Fibroblast of lung (primary cell): ENCODE data around the gene STYX. TPM values are rescaled to one million over a fixed set of nuclear protein-coding genes. Genes with fewer than 3 reads are reported as not detected.
A peak's percentile ranks its signal among the peaks of the same experiment; 100 is the strongest.

Experiments
- DNase-seq, 2 donors: peaks; one replicate each; pipeline versions ENCODE4 v3.0.0 to v3.0.0-alpha.2; 2010; ENCODE audit warnings: low read depth in 2 of 2
- H2AFZ ChIP-seq: 2 replicates; pipeline ENCODE4 v1.5.1; 2012; ENCODE audit warnings: low read length, control low read depth, inconsistent platforms
- H3K27ac ChIP-seq: 2 replicates; pipeline ENCODE4 v1.5.1; 2011; ENCODE audit warnings: low read length, control low read depth; ENCODE audit not compliant: insufficient read depth
- H3K27me3 ChIP-seq: 2 replicates; pipeline ENCODE4 v1.5.1; 2011; ENCODE audit warnings: mild to moderate bottlenecking, low read length; ENCODE audit not compliant: control insufficient read depth, insufficient read depth
- H3K36me3 ChIP-seq: 2 replicates; pipeline ENCODE4 v1.5.1; 2011; ENCODE audit warnings: low read length; ENCODE audit not compliant: control insufficient read depth, insufficient read depth
- H3K4me1 ChIP-seq: 2 replicates; pipeline ENCODE4 v1.5.1; 2011; ENCODE audit warnings: low read length; ENCODE audit not compliant: control insufficient read depth, insufficient read depth; ENCODE audit errors: extremely low read depth
- H3K4me2 ChIP-seq: 2 replicates; pipeline ENCODE4 v1.5.1; 2011; ENCODE audit warnings: low read length, control low read depth; ENCODE audit not compliant: insufficient read depth; ENCODE audit errors: extremely low read depth
- H3K4me3 ChIP-seq, 4 experiments: fragments of 200-600 bp in 1 of 4; sonication (generic) in 1 of 4; replicated peaks in 1 of 4; 2 replicates each; pipeline ENCODE4 v1.5.1; 2011 to 2016; ENCODE audit warnings: low read length in 4 of 4, low read depth in 3 of 4, mild to moderate bottlenecking in 3 of 4, control low read depth in 2 of 4, inconsistent platforms in 1 of 4, mixed read lengths in 1 of 4; ENCODE audit not compliant: insufficient read depth in 1 of 4; ENCODE audit errors: control extremely low read depth in 1 of 4
- H3K79me2 ChIP-seq: 2 replicates; pipeline ENCODE4 v1.5.1; 2012; ENCODE audit warnings: mild to moderate bottlenecking, low read length, inconsistent platforms; ENCODE audit not compliant: control insufficient read depth, insufficient read depth
- H3K9ac ChIP-seq: 2 replicates; pipeline ENCODE4 v1.5.1; 2011; ENCODE audit warnings: mild to moderate bottlenecking, low read length, control low read depth; ENCODE audit not compliant: insufficient read depth
- H3K9me3 ChIP-seq: 2 replicates; pipeline ENCODE4 v1.5.1; 2012; ENCODE audit warnings: low read depth, low read length; ENCODE audit not compliant: control insufficient read depth, insufficient read depth
- H4K20me1 ChIP-seq: 2 replicates; pipeline ENCODE4 v1.5.1; 2011; ENCODE audit warnings: low read length; ENCODE audit not compliant: control insufficient read depth, insufficient read depth; ENCODE audit errors: extremely low read depth
- EZH2 ChIP-seq: IDR thresholded peaks from 2 replicates; pipeline ENCODE4 v1.5.1; 2012; ENCODE audit warnings: low read length, control low read depth, mild to moderate bottlenecking; ENCODE audit errors: missing control alignments
- polyA plus RNA-seq, 2 donors: library from polyadenylated mRNA; depleted of rRNA in 1 of 2; stranded (reverse) in 1 of 2; unstranded in 1 of 2; fragments of >200 nt; gene quantifications; 2 replicates each; pipeline ENCODE4 v1.2.1, GENCODE V29; 2011 to 2012; ENCODE audit warnings: missing spikeins in 1 of 2
- total RNA-seq: library from RNA; depleted of rRNA; stranded (reverse); fragments of >200 nt; gene quantifications from 2 replicates; pipeline ENCODE4 v1.2.1, GENCODE V29; 2014
- TF ChIP-seq, protein P1 (sequence below), 2 donors: IDR thresholded peaks in 1 of 2; conservative IDR thresholded peaks in 1 of 2; 1 replicate in 1 of 2; 2 replicates in 1 of 2; pipeline ENCODE4 v1.5.1; 2011 to 2012; ENCODE audit warnings: low read length in 2 of 2, control low read depth in 1 of 2, inconsistent platforms in 1 of 2, low read depth in 1 of 2, mild to moderate bottlenecking in 1 of 2

The STYX gene
- total and polyA plus RNA-seq, 2 donors (not counting 1 experiment from before 2014, with no cell fraction given): 14.9 to 17.0 TPM

DNA sequence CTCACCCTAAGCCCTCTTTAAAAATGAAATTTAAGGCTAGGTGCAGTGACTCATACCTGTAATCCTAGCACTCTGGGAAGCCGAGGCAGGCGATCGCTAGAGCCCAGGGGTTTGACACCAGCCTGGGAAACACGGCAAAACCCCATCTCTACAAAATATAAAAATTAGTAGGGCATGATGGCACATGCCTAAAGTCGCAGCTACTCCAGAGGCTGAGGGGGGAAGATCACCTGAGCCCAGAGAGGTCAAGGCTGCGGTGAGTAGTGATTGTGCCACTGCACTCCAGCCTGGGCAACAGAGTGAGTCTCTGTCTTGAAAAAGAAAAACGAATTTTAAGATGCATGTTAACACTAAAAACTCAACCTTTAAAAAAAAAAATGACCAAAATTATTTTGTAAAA is 48.7 kb downstream of the STYX start:
- no peak overlapping the region for H3K9ac ChIP-seq
- H3K27ac ChIP-seq: no peak overlapping the region
- no peak overlapping the region for H3K4me3 ChIP-seq
- no peak overlapping the region for H3K4me2 ChIP-seq
- TF ChIP-seq, protein P1, sequence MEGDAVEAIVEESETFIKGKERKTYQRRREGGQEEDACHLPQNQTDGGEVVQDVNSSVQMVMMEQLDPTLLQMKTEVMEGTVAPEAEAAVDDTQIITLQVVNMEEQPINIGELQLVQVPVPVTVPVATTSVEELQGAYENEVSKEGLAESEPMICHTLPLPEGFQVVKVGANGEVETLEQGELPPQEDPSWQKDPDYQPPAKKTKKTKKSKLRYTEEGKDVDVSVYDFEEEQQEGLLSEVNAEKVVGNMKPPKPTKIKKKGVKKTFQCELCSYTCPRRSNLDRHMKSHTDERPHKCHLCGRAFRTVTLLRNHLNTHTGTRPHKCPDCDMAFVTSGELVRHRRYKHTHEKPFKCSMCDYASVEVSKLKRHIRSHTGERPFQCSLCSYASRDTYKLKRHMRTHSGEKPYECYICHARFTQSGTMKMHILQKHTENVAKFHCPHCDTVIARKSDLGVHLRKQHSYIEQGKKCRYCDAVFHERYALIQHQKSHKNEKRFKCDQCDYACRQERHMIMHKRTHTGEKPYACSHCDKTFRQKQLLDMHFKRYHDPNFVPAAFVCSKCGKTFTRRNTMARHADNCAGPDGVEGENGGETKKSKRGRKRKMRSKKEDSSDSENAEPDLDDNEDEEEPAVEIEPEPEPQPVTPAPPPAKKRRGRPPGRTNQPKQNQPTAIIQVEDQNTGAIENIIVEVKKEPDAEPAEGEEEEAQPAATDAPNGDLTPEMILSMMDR (conservative IDR thresholded peaks at IDR 0.05 in 1 of 2, IDR thresholded peaks at IDR 0.05 in 1 of 2; ENCODE audit: low read depth in 1 of 2, low read length in 2 of 2): no peak
- no peak for TF ChIP-seq EZH2
- H2AFZ ChIP-seq: no peak overlapping the region
- H3K9me3 ChIP-seq: no peaks in the 10 kb centered on the region
- no peaks in the 10 kb centered on the region for H3K27me3 ChIP-seq
- DNase-seq: no peak
- H3K4me1 ChIP-seq: no peaks in the 10 kb centered on the region
- H4K20me1 ChIP-seq: no peaks in the 10 kb centered on the region
- peaks cover 7% of the 10 kb centered on the region for H3K36me3 ChIP-seq
- H3K79me2 ChIP-seq: no peaks in the 10 kb centered on the region

DNA sequence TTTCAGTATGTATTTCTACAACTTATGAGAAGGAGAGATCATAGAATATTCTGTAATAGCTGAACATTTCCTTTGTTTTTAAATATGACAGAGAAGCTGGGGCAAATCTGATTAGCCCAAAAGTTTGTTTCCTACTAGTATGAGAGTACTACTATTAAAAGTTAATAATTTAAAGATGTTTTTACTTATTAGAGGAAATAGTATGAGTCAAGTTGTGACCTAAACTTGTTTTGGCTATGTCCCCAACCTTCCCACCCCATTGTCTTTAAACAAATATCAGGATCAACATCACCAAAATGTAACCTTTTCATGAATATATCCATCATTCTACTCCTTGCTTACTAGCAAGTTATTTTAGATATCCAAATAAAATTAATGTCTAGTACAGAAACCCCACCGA is 50.9 kb downstream of the STYX start:
- no peak overlapping the region for H3K4me2 ChIP-seq
- TF ChIP-seq, protein P1 (conservative IDR thresholded peaks at IDR 0.05 in 1 of 2, IDR thresholded peaks at IDR 0.05 in 1 of 2; ENCODE audit: low read depth in 1 of 2, low read length in 2 of 2): no peak
- TF ChIP-seq EZH2: no peak
- DNase-seq: no peak

DNA sequence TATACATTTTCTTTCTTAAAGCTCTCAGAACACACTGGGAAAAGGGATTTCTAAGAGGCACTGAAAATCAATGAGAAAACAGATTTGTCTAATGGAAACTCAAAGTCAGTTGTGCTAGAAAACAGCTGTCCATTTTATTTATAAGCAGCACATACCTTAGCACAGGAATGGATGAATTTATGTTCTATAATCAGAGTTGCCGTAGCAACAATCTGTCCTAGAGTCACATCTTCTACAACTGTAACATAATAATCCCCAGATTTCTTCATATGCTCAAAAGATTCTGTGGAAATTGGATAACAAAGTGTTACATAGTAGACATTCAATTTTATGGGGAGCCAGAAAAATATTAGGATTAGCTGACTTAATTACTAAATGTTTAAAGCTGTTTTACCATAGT is 51.7 kb downstream of the STYX start:
- no peak overlapping the region for H3K27ac ChIP-seq
- no peak overlapping the region for H3K9ac ChIP-seq
- H3K4me3 ChIP-seq: no peak overlapping the region
- peaks cover 10% of the 10 kb centered on the region for H3K79me2 ChIP-seq
- H3K4me1 ChIP-seq: no peaks in the 10 kb centered on the region
- H3K36me3 ChIP-seq: peaks cover 2% of the 10 kb centered on the region
- DNase-seq: no peak
- no peak overlapping the region for H2AFZ ChIP-seq
- TF ChIP-seq EZH2: no peak
- TF ChIP-seq, protein P1 (conservative IDR thresholded peaks at IDR 0.05 in 1 of 2, IDR thresholded peaks at IDR 0.05 in 1 of 2; ENCODE audit: low read depth in 1 of 2, low read length in 2 of 2): no peak
- no peak overlapping the region for H3K4me2 ChIP-seq
- H3K27me3 ChIP-seq: no peaks in the 10 kb centered on the region
- no peaks in the 10 kb centered on the region for H4K20me1 ChIP-seq
- no peaks in the 10 kb centered on the region for H3K9me3 ChIP-seq

More for the DNA sequence above, 50.9 kb downstream of the STYX start:
- Histone ChIP-seq H3K9me3 (no peaks in the 10 kb centered on the region), H3K79me2 (peaks cover 3% of the 10 kb centered on the region), H3K36me3 (peaks cover 3% of the 10 kb centered on the region), H4K20me1 (no peaks in the 10 kb centered on the region), H3K4me3 (no peak overlapping the region), H3K27me3 (no peaks in the 10 kb centered on the region), H3K9ac (no peak overlapping the region), H3K27ac (peak overlapping the region; percentile 8), H3K4me1 (no peaks in the 10 kb centered on the region), H2AFZ (no peak overlapping the region)
